Epidermal melanocyte (primary cell): Measurements from ENCODE around the gene TMTC1.
"Not testable (repeated sequence)": the region's sequence is repeated elsewhere in the genome, so short reads cannot be mapped to it uniquely, and the experiment has no call there.

Experiments used
- DNase-seq: peaks from one replicate; pipeline ENCODE4 v3.0.0; 2011; ENCODE audit warnings: low spot score; ENCODE audit not compliant: insufficient read length

The TMTC1 gene

GRCh38 chr12:29783773-29784666 lies at the start of gene TMTC1:
TSS of gene TMTC1 (minus strand) at chr12:29783942. CDS start at chr12:29783751, 191 bp downstream.
- peak; percentile 57 for DNase-seq

- no peak for DNase-seq
These were observed 47.4 kb upstream of the TMTC1 start for GRCh38 chr12:29831173-29831572.

DNA sequence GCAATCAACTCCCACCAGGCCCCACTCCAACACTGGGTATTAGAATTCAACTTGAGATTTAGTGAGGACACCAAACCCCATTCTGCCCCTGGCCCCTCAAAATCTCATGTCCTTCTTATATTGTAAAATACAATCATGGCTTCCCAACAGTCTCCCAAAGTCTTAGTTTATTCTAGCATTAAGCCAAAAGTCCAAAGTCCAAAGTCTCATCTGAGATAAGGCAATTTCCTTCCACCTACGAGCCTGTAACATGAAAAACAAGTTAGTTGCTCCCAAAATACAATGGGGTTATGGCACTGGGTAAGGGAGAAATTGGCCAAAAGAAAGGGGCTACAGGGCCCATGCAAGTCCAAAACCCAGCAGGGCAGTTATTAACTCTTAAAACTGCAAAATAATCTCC lies 46.6 kb upstream of the TMTC1 start:
- no peak for DNase-seq

GRCh38 chr12:29818916-29819623 lies 35.3 kb upstream of the TMTC1 start:
- no peak for DNase-seq

DNA sequence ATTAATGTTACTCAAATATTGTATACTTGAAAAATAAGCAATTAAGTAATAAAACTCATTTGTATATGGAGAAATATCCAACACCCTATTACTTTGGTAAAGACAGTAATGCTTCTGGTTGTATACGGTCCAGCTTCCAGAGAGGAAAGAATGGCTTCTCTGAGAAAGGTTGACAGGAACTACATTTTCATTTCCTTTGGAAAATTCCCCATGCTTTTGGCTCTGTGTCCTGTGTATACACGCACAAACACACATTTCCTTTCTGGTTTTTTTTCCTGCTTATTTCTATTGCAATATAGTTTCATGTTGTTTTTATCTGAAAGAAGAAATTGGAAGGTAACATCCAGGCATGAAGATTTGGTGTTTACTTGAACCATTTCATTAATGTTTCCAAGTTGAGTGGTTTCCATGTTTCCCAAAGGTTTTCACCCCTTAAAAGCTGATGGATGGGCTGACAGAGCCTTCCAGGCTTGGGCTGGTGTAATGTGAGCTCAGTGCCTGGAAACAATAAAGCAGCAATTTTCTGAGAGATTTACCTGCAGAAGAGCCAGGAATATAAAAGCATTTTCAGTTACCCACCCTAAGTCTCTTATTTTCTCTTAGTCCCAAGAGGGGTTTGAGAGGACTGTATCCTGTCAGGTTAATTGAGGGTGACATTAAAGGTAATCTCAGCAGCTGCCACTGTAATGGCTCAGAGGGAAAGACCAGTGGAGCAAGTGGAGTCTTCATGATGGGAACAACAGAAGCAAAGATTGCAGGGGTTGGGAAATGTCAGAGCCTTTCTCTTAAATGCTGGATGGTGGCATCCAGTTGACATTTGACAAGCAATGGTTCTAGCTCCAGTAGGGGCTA lies 33.4 kb upstream of the TMTC1 start:
- DNase-seq = no peak

GRCh38 chr12:29809616-29810361 lies 26.0 kb upstream of the TMTC1 start:
- not testable (repeated sequence) for DNase-seq

DNA sequence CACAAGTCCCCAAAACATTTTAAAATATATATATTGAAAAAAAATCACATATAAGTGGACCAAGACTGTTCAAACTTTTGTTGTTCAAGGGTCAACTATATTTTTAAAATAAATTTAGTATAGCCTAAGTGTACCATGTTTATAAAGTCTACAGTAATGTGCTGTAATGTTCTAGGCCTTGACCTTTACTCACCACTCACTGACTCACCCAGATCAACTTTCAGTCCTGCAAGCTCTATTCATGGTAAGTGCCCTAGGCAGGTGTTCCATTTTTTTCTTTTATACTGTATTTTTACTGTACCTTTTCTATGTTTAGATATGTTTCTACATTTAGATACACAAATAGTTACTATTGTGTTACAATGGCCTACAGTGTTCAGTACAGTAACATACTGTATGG lies 23.4 kb upstream of the TMTC1 start:
- DNase-seq = no peak

- no peak for DNase-seq
These were observed 20.3 kb upstream of the TMTC1 start for GRCh38 chr12:29804019-29804418.

DNA sequence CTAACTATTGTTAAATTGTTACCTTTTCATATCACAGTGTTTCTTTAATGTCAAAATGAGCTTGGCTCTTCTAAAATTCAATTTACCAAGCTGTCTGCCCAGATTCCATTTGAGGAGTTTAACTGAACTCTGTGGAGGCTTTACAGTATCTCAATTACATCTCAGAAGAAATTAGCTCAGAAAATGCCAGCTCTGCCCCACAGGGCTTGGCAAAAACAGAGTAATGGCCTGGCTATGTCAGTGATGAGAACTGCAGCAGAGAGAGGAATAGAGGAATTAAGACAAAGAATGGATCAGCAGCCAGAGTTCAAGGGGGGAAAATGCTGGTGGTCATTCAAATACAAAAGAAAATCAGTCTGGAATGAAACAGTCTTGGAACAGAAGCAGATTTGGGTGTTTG lies 15.8 kb upstream of the TMTC1 start:
- no peak for DNase-seq

DNA sequence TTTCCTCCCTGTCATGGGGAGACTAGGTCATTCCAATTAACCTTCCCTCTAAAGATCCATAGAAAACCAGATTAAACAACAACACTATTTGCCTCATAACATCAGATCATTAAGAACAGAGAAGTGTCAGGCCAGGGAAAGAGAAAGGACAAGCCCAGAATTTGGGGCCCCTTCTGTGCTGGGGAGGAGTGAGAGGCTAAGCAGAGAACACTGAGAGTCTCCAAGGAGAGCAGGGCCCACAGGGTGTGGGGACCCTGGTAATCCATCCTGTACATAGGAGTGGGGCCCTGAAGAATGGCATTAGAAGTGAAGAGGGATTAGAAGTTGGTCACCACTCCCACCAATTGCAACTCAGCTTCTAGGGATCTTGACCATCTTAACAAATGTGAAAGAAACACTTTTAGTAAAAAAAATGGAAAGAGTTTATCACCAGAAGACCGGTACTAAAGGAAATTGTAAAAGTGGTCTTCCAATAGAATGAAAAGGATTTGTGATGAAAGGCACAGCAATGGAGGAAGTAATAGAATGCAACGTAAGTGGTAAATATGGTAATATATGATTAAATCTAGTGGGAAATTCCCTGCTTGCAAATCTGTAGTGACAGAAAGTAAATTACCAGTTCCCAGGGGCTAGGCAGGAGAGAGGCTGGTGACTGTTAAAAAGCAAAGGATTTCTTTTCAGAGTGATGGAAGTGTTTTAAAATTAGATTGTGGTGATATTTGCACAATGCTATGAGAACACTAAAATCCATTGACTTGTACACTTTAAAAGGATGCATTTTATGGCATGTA lies 14.0 kb upstream of the TMTC1 start:
- no peak for DNase-seq

DNA sequence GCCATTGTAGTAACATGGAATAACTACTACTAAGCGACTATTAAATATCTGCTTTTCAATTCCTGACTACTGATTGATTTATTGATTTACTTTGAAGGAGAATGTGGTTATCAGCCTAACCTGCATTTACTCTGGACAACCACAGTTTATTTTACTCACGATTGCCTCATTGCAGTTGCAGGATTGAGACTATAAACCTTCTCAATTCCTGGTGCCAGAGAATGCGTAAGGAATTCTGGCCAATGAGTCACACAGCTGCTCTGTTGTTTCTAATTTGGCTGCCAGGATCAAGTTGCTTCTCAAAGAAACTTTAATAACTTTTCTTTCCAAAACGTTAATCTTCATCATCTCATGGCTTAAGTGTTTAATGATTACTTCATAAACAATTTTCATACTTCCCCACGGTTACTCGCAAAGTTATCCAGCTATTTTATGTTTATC lies 13.1 kb upstream of the TMTC1 start:
- peak; percentile 37 for DNase-seq

DNA sequence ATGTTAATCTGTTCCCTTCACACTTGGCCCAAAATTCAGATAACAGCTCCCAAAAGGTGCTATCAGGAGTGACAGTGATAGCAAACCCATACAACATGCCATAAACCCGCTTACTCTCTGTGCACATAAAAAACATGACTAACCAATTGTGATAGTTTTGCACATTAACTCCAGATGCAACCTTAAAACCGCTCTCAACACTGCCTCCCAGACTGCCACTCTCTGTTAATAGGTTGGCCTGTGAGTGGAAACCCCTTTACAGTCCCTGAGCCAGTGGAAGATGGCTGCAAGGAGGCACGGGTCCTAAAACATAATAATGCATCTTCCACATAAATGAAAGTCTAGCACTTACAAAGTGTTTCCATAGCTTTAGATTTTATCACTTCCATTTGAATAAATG lies 12.0 kb upstream of the TMTC1 start:
- no peak for DNase-seq

GRCh38 chr12:29794862-29795261 lies 11.1 kb upstream of the TMTC1 start:
- no peak for DNase-seq

GRCh38 chr12:29792853-29793252 lies 9.1 kb upstream of the TMTC1 start:
- DNase-seq = no peak

- no peak for DNase-seq
These were observed 8.4 kb upstream of the TMTC1 start for GRCh38 chr12:29792132-29792531.

GRCh38 chr12:29782871-29783772 lies 620 bp downstream of the TMTC1 start:
- no peak for DNase-seq

GRCh38 chr12:29782285-29782870 lies 1.4 kb downstream of the TMTC1 start:
- DNase-seq = no peak

DNA sequence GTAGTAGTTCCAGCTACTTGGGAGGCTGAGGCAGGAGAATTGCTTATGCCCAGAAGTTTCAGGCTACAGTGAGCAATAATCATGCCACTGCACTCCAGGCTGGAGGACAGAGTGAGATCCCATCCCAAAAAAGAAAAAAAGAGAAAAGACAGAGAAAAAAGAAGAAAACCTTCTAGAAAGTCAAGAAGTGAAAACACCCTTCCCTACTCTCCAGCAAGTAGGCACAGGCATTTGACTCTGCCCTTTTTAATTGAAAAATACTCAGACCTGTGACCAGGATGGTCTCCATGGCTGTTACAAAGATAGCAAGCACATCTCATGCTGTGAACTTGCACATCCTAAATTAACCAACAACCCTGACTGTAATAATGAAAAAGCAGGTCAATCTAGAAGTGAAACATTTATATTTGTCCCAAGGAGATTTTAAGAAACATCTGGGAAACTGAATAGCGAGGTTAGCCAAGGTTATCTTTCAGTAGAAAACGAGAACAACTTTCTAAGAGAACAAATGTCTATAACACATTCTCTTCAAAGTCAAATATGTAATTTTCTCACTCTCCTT lies 2.0 kb downstream of the TMTC1 start:
- no peak for DNase-seq
